Head of caudate nucleus (tissue), 42 donors: ENCODE measurements around the gene CLTC.
A peak's percentile ranks its signal among the peaks of the same experiment; 100 is the strongest.
"Not testable (repeated sequence)": the region's sequence is repeated elsewhere in the genome, so short reads cannot be mapped to it uniquely, and the experiment has no call there.

Experiments
- DNase-seq, 42 donors: peaks; one replicate each; pipeline versions ENCODE4 v3.0.0 to v3.0.0-alpha.2; 2020 to 2021; ENCODE audit warnings: mixed read lengths in 7 of 42
- intact Hi-C: fragments of 100-400 bp; cut with DNase I; formaldehyde crosslinking; loops from one replicate; pipeline ENCODE4 v1.15.0; 2022

Gene CLTC

DNA sequence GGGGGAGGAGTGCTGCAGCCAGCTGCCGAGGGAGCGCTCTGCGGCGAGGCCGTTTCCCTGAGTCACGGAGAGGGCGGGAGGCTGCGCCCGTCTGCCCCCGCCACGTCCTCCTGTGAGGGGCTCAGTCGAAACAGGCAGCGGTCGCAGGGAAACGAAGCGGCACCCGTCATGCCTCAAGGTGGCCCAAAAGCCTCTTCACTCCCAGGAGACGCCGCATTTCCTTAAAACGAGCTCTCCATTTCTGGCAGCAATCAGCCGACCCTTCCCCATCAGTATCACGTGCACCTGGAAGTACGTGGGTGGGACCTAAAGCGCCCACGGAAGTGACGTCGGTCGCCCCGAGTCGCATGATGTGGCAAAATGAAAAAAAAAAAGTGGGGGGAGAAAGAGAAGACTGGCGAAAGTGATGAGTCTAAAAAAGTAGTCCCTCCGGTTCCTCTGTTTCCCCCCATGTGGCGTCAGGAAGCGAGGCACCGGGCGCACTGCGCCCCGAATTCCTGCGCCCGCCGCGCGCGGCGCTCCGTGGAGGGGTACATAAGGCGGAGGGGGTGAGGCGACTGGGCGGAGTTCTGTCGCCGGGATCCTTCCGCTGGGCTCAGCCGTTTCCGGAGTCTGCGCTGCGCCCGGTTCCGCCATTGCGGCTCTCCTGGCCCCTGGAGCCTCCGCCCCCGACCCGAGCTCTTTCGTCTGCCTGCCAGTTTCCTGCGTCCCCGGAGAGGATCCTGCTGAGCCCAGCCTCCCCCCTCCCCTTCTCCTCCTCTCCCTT lies at the start of gene CLTC:
TSS of gene CLTC (plus strand) at position 598 of the 766 bp plus-strand sequence. CDS start 237 bp downstream, outside the sequence.
- DNase-seq: peak; percentile 85 to 98 (median 94)

GRCh38 chr17:59572301-59572924 lies 47.3 kb upstream of the CLTC start:
- intact Hi-C loops: no loop called here
- no peak for DNase-seq

More for the DNA sequence above, at the start of gene CLTC:
- intact Hi-C loops: no loop called here

DNA sequence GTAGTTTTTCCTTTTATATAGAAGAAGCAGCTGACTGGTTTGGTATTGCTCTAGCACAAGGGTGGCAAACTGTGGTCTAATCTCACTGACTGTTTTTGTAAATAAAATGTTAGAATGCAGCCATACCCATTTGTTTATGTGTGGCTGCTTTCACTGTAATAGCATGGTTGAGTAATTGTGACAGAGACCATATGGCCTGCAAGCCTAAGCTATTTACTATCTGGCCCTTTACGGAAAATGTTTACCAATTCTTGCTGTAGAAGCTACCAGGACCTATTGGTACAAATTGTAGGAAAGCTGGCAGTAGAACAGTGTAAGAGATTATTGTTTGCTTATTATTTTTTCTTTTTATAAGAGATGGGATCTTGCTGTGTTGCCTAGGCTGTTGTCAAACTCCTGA lies 35.5 kb upstream of the CLTC start:
- intact Hi-C loops, DNase-seq: not testable (repeated sequence)

DNA sequence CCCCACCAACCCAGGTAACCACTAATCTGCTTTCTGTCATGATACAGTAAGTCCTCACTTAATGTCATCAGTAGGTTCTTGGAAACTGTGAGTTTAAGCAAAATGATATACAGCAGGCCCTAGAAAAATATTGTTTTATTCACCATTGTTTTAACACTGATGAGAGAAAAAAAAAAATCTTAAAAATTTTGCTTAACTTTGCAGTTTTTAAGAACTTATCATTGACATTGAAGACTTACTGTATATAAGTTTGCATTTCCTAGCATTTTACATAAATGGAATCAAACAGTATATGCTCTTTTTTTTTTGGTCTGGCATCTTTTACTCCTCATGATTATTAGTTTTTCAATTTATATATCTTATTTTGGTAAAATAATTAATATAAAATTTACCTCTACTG lies 19.5 kb upstream of the CLTC start:
- intact Hi-C loops: no loop called here
- DNase-seq: no peak

DNA sequence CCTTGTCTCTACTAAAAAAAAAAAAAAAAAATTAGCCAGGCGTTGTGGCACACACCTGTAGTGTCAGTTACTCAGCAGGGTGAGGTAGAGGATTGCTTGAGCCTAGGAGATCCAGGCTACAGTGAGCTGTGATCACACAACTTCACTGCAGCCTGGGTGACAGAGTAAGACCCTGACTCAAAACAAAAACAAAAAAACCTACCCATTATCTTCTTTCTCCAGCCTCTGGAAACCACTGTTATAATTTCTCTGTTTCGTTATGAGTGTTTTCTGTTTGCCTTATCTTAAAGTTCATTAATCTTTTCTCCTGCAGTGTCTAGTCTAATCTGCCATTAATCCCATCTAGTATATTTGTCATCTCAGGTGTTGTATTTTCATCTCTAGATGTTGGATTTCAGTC lies 18.6 kb upstream of the CLTC start:
- no peak for DNase-seq
- intact Hi-C loops: no loop called here

DNA sequence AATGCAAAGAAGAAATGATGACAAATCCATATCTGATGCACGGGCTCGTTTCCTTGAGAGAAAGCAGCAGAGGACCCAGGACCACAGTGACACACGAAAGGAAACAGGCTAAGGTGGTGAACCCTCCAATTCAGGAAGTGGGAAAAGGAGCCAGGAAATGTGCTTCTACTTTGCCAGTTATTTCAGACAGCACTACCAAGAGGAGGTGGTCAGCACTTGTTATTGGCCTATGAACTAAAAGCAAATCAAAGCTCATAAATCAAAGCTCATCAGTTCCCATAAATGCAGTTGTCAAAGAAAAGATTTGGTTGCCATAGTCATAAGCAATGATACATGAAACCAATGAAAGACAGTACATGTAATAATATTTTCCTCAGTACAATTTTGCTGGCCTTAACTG lies 12.6 kb upstream of the CLTC start:
- DNase-seq: no peak
- intact Hi-C loops: no loop called here

DNA sequence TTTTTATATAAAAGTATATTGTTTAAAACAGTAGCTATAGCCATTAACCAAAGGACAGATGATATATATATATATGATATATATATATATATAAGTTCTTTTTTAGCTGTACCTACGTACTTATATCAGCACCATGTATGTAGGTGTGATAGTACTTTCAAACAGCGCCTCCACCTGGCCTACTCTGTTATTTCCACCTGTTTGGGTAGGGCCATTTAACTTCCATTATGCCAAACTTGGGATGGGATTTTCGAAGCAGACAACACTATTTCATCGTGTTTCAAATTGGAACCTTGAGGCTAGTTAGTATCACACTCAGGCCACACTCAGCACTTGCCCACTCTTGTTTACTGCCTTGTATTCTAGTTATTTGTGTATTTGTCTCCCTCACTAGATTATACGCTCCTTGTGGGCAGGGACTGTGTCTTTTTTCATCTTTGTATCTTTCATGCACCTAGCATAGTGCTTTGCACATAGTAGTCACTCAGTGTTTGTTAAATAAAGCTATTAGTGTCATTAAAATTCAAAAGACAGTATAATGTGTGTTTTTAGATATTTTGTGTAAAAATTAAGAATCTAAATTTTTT lies 11.8 kb upstream of the CLTC start:
- intact Hi-C loops: no loop called here
- no peak for DNase-seq

DNA sequence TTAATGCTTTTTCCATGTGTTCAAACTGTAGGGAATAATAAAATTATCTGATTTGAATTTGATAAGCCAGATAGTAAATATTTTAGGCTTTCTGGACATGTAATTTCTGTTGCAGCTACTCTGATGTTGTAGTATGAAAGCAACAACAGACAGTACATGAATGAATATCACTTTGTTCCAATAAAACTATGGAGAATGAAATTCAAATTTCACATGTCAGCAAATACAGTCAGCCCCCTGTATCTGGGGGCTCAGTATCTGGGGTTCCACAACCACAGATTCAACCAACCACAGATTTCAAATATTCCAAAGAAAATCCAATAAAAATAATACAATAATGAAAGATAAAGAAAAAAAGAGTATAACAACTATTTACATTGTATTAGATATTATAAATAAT lies 8.2 kb upstream of the CLTC start:
- intact Hi-C loops: no loop called here
- DNase-seq: no peak

DNA sequence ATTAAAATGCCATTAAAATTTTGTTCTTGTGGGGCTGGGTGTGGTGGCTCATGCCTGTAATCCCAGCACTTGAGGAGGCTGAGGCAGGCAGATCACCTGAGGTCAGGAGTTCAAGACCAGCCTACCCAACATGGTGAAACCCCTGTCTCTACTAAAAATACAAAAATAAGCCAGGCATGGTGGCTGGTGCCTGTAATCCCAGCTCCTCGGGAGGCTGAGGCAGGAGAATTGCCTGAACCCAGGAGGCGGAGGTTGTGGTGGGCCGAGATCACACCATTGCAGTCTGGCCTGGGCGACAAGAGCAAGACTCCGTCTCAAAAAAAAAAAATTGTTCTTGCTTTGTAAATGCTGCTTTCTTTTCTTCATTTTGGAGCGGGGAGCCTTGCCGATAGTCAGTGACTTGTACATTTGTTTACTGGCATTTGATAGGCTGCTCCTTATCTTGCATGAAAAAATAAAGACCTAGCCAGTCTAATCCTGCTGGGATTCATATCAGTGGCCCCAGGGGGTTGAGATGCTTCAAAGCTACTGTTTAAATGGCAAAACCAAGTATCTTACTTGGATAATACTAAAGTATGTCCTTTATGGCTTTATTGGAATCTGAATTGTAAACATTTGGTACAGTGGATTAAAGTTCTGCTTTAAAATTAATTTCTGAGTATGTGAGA lies 3.3 kb upstream of the CLTC start:
- DNase-seq: no peak
- intact Hi-C loops: no loop called here

DNA sequence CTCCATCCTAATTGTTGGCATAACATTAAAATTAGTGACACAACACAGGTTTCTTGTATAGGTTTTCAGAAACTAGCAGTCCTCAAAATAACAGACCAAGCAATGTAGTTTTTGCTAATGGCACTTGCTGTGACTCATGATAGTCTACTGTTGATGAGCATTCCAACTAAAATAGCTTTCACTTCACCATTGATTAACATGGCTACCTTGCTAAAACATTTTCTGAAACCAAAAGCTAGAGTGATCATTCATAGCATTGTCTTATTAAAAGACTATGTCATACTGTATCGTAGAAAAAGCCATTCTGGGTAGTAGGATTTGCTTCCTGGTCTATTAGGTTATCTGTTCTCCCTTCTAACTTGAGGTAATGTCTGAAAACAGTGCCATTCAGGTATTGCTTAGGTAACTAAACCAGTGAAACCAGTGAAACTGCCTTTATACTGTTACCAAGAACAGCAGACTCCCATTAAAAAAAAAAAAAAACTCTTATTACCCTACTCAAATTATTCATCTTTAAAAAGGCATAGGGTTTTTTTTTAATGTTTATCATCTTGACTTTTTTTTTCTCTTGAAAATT lies 2.5 kb upstream of the CLTC start:
- intact Hi-C loops: no loop called here
- no peak for DNase-seq

GRCh38 chr17:59619035-59619297 lies 729 bp upstream of the CLTC start:
- no peak for DNase-seq
- intact Hi-C loops: no loop called here

- peak in 1 of 42 donors; percentile 8 for DNase-seq
- intact Hi-C loops: no loop called here
These were observed 317 bp downstream of the CLTC start for GRCh38 chr17:59620064-59620359.

- intact Hi-C loops: no loop called here
- DNase-seq: peak in 37 of 42 donors; percentile 8 to 72 (median 38)
These were observed 994 bp downstream of the CLTC start for GRCh38 chr17:59620518-59621259.

GRCh38 chr17:59621771-59622170 lies 2.1 kb downstream of the CLTC start:
- intact Hi-C loops: no loop called here
- DNase-seq: no peak

GRCh38 chr17:59623151-59623550 lies 3.5 kb downstream of the CLTC start:
- DNase-seq: no peak
- intact Hi-C loops: no loop called here

DNA sequence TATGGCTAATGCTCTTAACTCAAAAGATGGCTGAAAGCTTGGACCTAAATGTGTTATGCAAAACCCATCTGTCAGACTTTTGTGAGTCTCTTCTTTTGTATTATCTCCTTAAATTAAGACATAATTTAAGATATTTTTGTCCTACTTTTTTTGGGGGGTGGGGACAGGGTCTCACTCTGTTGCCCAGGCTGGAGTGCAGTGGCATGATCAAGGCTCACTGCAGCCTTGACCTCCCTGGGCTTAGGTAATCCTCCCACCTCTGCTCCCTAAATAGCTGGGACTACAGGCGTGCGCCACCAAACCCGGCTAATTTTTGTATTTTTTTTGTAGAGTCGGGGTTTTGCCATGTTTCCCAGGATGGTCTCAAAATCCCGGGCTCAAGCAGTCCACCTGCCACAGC lies 7.1 kb downstream of the CLTC start:
- intact Hi-C loops: no loop called here
- no peak for DNase-seq

GRCh38 chr17:59627274-59627673 lies 7.6 kb downstream of the CLTC start:
- intact Hi-C loops: no loop called here

GRCh38 chr17:59627770-59628171 lies 8.1 kb downstream of the CLTC start:
- DNase-seq: no peak
- intact Hi-C loops: no loop called here

More at GRCh38 chr17:59627274-59627673, 7.6 kb downstream of the CLTC start:
- no peak for DNase-seq

DNA sequence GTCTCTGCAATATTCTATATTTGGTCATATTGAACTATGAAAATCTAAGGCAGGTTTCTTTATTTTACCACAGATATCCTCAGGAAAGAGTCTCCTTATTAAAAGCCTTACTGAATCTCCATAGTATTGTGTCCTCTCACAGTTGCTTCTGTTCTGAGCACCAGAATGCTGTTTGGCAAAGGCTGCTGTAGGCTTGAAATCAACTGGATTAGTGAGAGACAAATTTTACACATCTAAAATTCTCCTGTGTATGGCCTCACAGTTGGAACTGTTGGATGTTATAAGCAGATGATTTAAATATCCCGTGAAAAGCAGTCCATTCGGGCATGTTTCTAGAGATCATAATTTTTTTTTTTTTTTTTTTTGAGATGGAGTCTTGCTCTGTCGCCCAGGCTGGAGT lies 9.5 kb downstream of the CLTC start:
- DNase-seq: no peak
- intact Hi-C loops: no loop called here
